DND-41 (cell line): ENCODE data around the gene FRS3.

ENCODE experiments used
- ATAC-seq: fragments of 200-7000 bp; cut with Tn5 transposase; 3 replicates; pipeline ENCODE4 v1.9.1; 2021; ENCODE audit warnings: low read depth; ENCODE audit not compliant: insufficient read depth
- DNase-seq: peaks from one replicate; pipeline ENCODE4 v3.0.0-alpha.2; 2020
- H2AFZ ChIP-seq: 2 replicates; pipeline ENCODE4 v1.6.0; 2012; ENCODE audit warnings: low read depth, low read length
- H3K27ac ChIP-seq: 2 replicates; pipeline ENCODE4 v1.5.1; 2012; ENCODE audit warnings: low read length, inconsistent platforms
- H3K27me3 ChIP-seq: fragments of 200-600 bp; sonication (generic); 2 replicates; pipeline ENCODE4 v1.6.0; 2012; ENCODE audit warnings: low read length, mild to moderate bottlenecking, inconsistent platforms; ENCODE audit not compliant: insufficient read depth, poor library complexity
- H3K36me3 ChIP-seq: 2 replicates; pipeline ENCODE4 v1.5.1; 2012; ENCODE audit warnings: low read length, inconsistent platforms; ENCODE audit not compliant: insufficient read depth
- H3K4me1 ChIP-seq: 2 replicates; pipeline ENCODE4 v1.5.1; 2012; ENCODE audit warnings: mild to moderate bottlenecking, low read length; ENCODE audit not compliant: insufficient read depth
- H3K4me2 ChIP-seq: 2 replicates; pipeline ENCODE4 v1.6.0; 2012; ENCODE audit warnings: mild to moderate bottlenecking, moderate library complexity, low read length, inconsistent platforms; ENCODE audit not compliant: insufficient read depth
- H3K4me3 ChIP-seq, 2 experiments: fragments of 200-600 bp in 1 of 2; shearing (Covaris generic) in 1 of 2; 2 replicates each; pipeline ENCODE4 v1.5.1; 2012 to 2016; ENCODE audit warnings: inconsistent platforms in 2 of 2, low read length in 2 of 2, mild to moderate bottlenecking in 2 of 2, low read depth in 1 of 2, moderate library complexity in 1 of 2
- H3K79me2 ChIP-seq: 2 replicates; pipeline ENCODE4 v1.6.0; 2012; ENCODE audit warnings: low read length, inconsistent platforms; ENCODE audit not compliant: insufficient read depth
- H3K9ac ChIP-seq: 2 replicates; pipeline ENCODE4 v1.6.0; 2012; ENCODE audit warnings: low read depth, mild to moderate bottlenecking, inconsistent platforms, low read length, moderate library complexity
- H3K9me3 ChIP-seq: 2 replicates; pipeline ENCODE4 v1.5.1; 2012; ENCODE audit warnings: low read length, moderate library complexity, mild to moderate bottlenecking, inconsistent platforms; ENCODE audit not compliant: insufficient read depth, severe bottlenecking
- H4K20me1 ChIP-seq: 2 replicates; pipeline ENCODE4 v1.6.0; 2012; ENCODE audit warnings: low read length; ENCODE audit not compliant: insufficient read depth
- EZH2 ChIP-seq: IDR thresholded peaks from 3 replicates; pipeline ENCODE4 v1.6.1; 2012; ENCODE audit warnings: borderline replicate concordance, low read depth, mild to moderate bottlenecking, moderate library complexity, low read length, inconsistent platforms; ENCODE audit not compliant: severe bottlenecking
- TF ChIP-seq, protein P1 (sequence below): IDR thresholded peaks from 2 replicates; pipeline ENCODE4 v1.5.1; 2012; ENCODE audit warnings: borderline replicate concordance, low read length, moderate library complexity, mild to moderate bottlenecking; ENCODE audit not compliant: poor library complexity, severe bottlenecking; ENCODE audit errors: extremely low read depth

FRS3 gene, protein sequence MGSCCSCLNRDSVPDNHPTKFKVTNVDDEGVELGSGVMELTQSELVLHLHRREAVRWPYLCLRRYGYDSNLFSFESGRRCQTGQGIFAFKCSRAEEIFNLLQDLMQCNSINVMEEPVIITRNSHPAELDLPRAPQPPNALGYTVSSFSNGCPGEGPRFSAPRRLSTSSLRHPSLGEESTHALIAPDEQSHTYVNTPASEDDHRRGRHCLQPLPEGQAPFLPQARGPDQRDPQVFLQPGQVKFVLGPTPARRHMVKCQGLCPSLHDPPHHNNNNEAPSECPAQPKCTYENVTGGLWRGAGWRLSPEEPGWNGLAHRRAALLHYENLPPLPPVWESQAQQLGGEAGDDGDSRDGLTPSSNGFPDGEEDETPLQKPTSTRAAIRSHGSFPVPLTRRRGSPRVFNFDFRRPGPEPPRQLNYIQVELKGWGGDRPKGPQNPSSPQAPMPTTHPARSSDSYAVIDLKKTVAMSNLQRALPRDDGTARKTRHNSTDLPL

GRCh38 chr6:41779788-41780550, at the start of gene FRS3:
Gene FRS3 (minus strand): TSS chr6:41779900. CDS start chr6:41776987, 2,913 bp downstream.
- Histone ChIP-seq H3K4me1 (peaks cover 27% of the 10 kb centered on the region), H3K4me3 (peak within 1 kb of the TSS; percentile 59 to 81), H3K9me3 (no peaks in the 10 kb centered on the region), H4K20me1 (no peaks in the 10 kb centered on the region), H3K79me2 (peaks cover 9% of the 10 kb centered on the region), H3K27me3 (peaks cover 4% of the 10 kb centered on the region), H2AFZ (peak within 1 kb of the TSS; percentile 72), H3K9ac (peak within 1 kb of the TSS; percentile 69), H3K4me2 (peak within 1 kb of the TSS; percentile 92), H3K27ac (peak within 1 kb of the TSS; percentile 68), H3K36me3 (peaks cover 13% of the 10 kb centered on the region)
- peak; percentile 94 for ATAC-seq
- no peak for TF ChIP-seq EZH2
- TF ChIP-seq, protein P1, sequence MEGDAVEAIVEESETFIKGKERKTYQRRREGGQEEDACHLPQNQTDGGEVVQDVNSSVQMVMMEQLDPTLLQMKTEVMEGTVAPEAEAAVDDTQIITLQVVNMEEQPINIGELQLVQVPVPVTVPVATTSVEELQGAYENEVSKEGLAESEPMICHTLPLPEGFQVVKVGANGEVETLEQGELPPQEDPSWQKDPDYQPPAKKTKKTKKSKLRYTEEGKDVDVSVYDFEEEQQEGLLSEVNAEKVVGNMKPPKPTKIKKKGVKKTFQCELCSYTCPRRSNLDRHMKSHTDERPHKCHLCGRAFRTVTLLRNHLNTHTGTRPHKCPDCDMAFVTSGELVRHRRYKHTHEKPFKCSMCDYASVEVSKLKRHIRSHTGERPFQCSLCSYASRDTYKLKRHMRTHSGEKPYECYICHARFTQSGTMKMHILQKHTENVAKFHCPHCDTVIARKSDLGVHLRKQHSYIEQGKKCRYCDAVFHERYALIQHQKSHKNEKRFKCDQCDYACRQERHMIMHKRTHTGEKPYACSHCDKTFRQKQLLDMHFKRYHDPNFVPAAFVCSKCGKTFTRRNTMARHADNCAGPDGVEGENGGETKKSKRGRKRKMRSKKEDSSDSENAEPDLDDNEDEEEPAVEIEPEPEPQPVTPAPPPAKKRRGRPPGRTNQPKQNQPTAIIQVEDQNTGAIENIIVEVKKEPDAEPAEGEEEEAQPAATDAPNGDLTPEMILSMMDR, result peak; percentile 98
- peak; percentile 98 for DNase-seq

DNA sequence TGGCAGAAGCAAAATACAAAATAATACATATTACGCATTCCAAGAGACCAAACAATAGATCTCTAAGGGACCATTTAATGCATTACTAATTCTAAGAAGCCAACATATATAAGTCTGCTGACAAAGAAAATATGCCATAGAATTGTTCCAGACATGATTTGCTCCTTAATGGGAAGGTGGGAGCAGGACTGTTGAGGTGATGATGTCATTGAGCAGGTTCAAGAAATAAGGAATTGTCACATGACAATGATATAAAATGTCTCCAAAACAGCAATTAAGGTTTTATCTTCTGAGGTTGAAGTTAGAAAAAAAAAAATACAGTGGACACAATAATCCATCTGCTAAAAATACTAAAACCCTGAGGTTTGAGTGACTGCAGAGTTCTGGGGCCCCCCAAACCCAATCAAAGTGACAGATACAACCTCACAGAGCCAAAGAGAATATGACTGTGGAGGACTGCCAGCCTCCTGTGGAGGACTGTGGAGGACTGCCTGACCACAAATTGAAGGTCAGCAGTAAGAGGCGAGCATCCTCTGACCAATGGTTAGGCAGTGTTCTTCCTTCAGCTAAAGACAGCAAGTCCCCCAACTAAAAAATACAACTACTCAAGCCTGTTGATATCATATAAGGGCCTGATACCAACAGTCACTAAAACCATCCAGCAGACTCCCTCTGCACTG, 46.8 kb upstream of the FRS3 start:
- no peak overlapping the region for H3K4me2 ChIP-seq
- H3K27ac ChIP-seq, result no peak overlapping the region
- H3K9me3 ChIP-seq, result no peaks in the 10 kb centered on the region
- H3K79me2 ChIP-seq, result no peaks in the 10 kb centered on the region; the same call in none of the 2 replicates
- ATAC-seq, result no peak
- H3K4me1 ChIP-seq, result no peaks in the 10 kb centered on the region
- no peak for DNase-seq
- no peak overlapping the region for H3K4me3 ChIP-seq
- peaks cover 9% of the 10 kb centered on the region for H3K36me3 ChIP-seq
- no peaks in the 10 kb centered on the region for H3K27me3 ChIP-seq
- TF ChIP-seq EZH2, result no peak
- TF ChIP-seq, protein P1, result no peak
- H2AFZ ChIP-seq, result no peak overlapping the region
- H3K9ac ChIP-seq, result no peak overlapping the region
- no peaks in the 10 kb centered on the region; the same call in 1 of the 2 replicates for H4K20me1 ChIP-seq

GRCh38 chr6:41824571-41825569, 45.2 kb upstream of the FRS3 start:
- no peak overlapping the region for H2AFZ ChIP-seq
- H3K9ac ChIP-seq, result no peak overlapping the region
- no peak for TF ChIP-seq EZH2
- TF ChIP-seq, protein P1, result no peak
- H3K9me3 ChIP-seq, result no peaks in the 10 kb centered on the region
- DNase-seq (no peak), ATAC-seq (no peak)
- H3K4me3 ChIP-seq, result no peak overlapping the region
- H4K20me1 ChIP-seq, result no peaks in the 10 kb centered on the region; the same call in none of the 2 replicates
- H3K27me3 ChIP-seq, result no peaks in the 10 kb centered on the region
- no peaks in the 10 kb centered on the region; the same call in none of the 2 replicates for H3K79me2 ChIP-seq
- H3K4me1 ChIP-seq, result no peaks in the 10 kb centered on the region
- H3K36me3 ChIP-seq, result peaks cover 6% of the 10 kb centered on the region; the same call in 1 of the 2 replicates
- no peak overlapping the region for H3K27ac ChIP-seq
- H3K4me2 ChIP-seq, result no peak overlapping the region
